Left lung (tissue), 14 donors: ENCODE measurements around the gene TSPO2. TPM values are rescaled to one million over a fixed set of nuclear protein-coding genes. Genes with fewer than 3 reads are reported as not detected.

ENCODE experiments used
- ATAC-seq: fragments of 200-7000 bp; cut with Tn5 transposase; one replicate; pipeline ENCODE4 v1.9.1; 2020; ENCODE audit warnings: moderate library complexity
- DNase-seq, 4 donors: peaks; one replicate each; pipeline ENCODE4 v3.0.0-alpha.2; 2013 to 2020
- H3K27ac ChIP-seq, 2 donors: fragments of 200-600 bp; sonication (generic) in 1 of 2; one replicate each; pipeline versions ENCODE4 v1.5.0 to v1.8.0; 2020 to 2021
- H3K27me3 ChIP-seq, 2 donors: fragments of 200-600 bp; sonication (generic) in 1 of 2; one replicate each; pipeline versions ENCODE4 v1.5.0 to v1.8.0; 2020 to 2021
- H3K36me3 ChIP-seq, 2 donors: fragments of 200-600 bp; sonication (generic) in 1 of 2; one replicate each; pipeline versions ENCODE4 v1.5.0 to v1.8.0; 2020 to 2021
- H3K4me1 ChIP-seq, 2 donors: fragments of 200-600 bp; one replicate each; pipeline ENCODE4 v1.8.0; 2021
- H3K4me3 ChIP-seq, 2 donors: fragments of 200-600 bp; sonication (generic) in 1 of 2; one replicate each; pipeline versions ENCODE4 v1.5.0 to v1.8.0; 2020 to 2021; ENCODE audit warnings: mild to moderate bottlenecking in 1 of 2
- H3K9me3 ChIP-seq, 2 donors: fragments of 200-600 bp; sonication (generic) in 1 of 2; one replicate each; pipeline versions ENCODE4 v1.5.0 to v1.8.0; 2020 to 2021
- CTCF ChIP-seq, 2 donors: fragments of 200-600 bp; sonication (generic) in 1 of 2; IDR thresholded peaks; one replicate each; pipeline versions ENCODE4 v1.5.0 to v1.8.0; 2021; ENCODE audit warnings: antibody characterized with exemption in 2 of 2
- intact Hi-C, 2 donors: fragments of 100-400 bp; cut with DNase I; formaldehyde crosslinking; loops; one replicate each; pipeline versions ENCODE4 v1.11.2 to v1.14.2; 2022
- long read RNA-seq, 12 donors: library from polyadenylated mRNA in 2 of 12; unstranded in 2 of 12; transcript quantifications; one replicate each; pipeline ENCODE4 v2.0.0 and lab custom pipeline, GENCODE V29; 2019 to 2026
- polyA plus RNA-seq, 6 donors: library from polyadenylated mRNA; unstranded; fragments of 120-200 nt; gene quantifications; one replicate each; pipeline ENCODE4 v1.2.1, GENCODE V29; 2013; ENCODE audit not compliant: insufficient read length in 6 of 6
- total RNA-seq, 2 donors: library from RNA; stranded (reverse); fragmentation: NEBNext Ultra II Directional; extraction: Animal tissue kit (Norgen Biotek cat#: 25700); gene quantifications; one replicate each; pipeline ENCODE4 v1.2.1, GENCODE V29; 2021
- donor health status: DM: no; HTN: yes; CAD: no.
- donor health status: DM: no; HTN: no; CAD: no.

Gene TSPO2
- total RNA-seq: not detected
- 1 to 10 TPM in 3 of 6 donors, under 1 TPM in 3; 0.52 to 1.5 (median 1.1) TPM for polyA plus RNA-seq
- long read RNA-seq, donor 1: 0 reads
- long read RNA-seq, donor 2: 0 reads
- long read RNA-seq, donor 3: 0 reads
- long read RNA-seq, donor 4: 0 reads
- long read RNA-seq, donor 5: 0 reads
- long read RNA-seq, donor 6: 0 reads
- long read RNA-seq, donor 7: 0 reads
- long read RNA-seq, donor 8: 0 reads
- long read RNA-seq, donor 9: 0 reads
- long read RNA-seq, donor 10: 0 reads
- long read RNA-seq, donor 11: 0 reads
- long read RNA-seq, donor 12: 0 reads

GRCh38 chr6:41042226-41043055 lies at the start of gene TSPO2:
TSS of gene TSPO2 (plus strand) at chr6:41042467. CDS start at chr6:41042986, 519 bp downstream.
- ATAC-seq: no peak
- Histone ChIP-seq H3K36me3 (no peaks in the 10 kb centered on the region), H3K27me3 (no peaks in the 10 kb centered on the region), H3K27ac (no peak within 1 kb of the TSS), H3K9me3 (no peaks in the 10 kb centered on the region), H3K4me3 (no peak within 1 kb of the TSS), H3K4me1 (no peaks in the 10 kb centered on the region)
- DNase-seq: no peak
- intact Hi-C loops: no loop called here
- no peak for TF ChIP-seq CTCF (IDR thresholded peaks at IDR 0.05)

- no peak for TF ChIP-seq CTCF (IDR thresholded peaks at IDR 0.05)
- DNase-seq: no peak
- intact Hi-C loops: no loop called here
- no peaks in the 10 kb centered on the region for H3K9me3 ChIP-seq
- H3K4me3 ChIP-seq: no peak overlapping the region
- no peak for ATAC-seq
- no peaks in the 10 kb centered on the region for H3K36me3 ChIP-seq
- H3K27me3 ChIP-seq: no peaks in the 10 kb centered on the region
- peaks cover 0 to 8% of the 10 kb centered on the region in 2 donors for H3K4me1 ChIP-seq
- H3K27ac ChIP-seq: no peak overlapping the region
These were observed 49.5 kb upstream of the TSPO2 start for GRCh38 chr6:40992746-40993145.

GRCh38 chr6:40996591-40997233 lies 45.6 kb upstream of the TSPO2 start:
- no peak for TF ChIP-seq CTCF (IDR thresholded peaks at IDR 0.05)
- DNase-seq: peak in 2 of 4 donors; percentile 25 to 42
- peak overlapping the region; percentile 65 to 70 for H3K27ac ChIP-seq
- no peaks in the 10 kb centered on the region for H3K9me3 ChIP-seq
- H3K27me3 ChIP-seq: no peaks in the 10 kb centered on the region
- ATAC-seq: peak; percentile 40
- H3K4me1 ChIP-seq: peaks cover 0 to 8% of the 10 kb centered on the region in 2 donors
- intact Hi-C loops: no loop called here
- no peak overlapping the region for H3K4me3 ChIP-seq
- H3K36me3 ChIP-seq: no peaks in the 10 kb centered on the region

GRCh38 chr6:40997234-40997957 lies 44.9 kb upstream of the TSPO2 start:
- H3K27ac ChIP-seq: peak overlapping the region; percentile 65 to 70
- H3K36me3 ChIP-seq: no peaks in the 10 kb centered on the region
- DNase-seq (peak in 2 of 4 donors; percentile 41 to 44), ATAC-seq (peak; percentile 72)
- H3K27me3 ChIP-seq: peaks cover 0 to 5% of the 10 kb centered on the region in 2 donors
- TF ChIP-seq CTCF (IDR thresholded peaks at IDR 0.05): no peak
- H3K9me3 ChIP-seq: no peaks in the 10 kb centered on the region
- peaks cover 0 to 8% of the 10 kb centered on the region in 2 donors for H3K4me1 ChIP-seq
- intact Hi-C loops: no loop called here
- no peak overlapping the region for H3K4me3 ChIP-seq
